CD4-positive, alpha-beta T cell (primary cell): ENCODE measurements around the gene ELL2. TPM values are rescaled to one million over a fixed set of nuclear protein-coding genes. Genes with fewer than 3 reads are reported as not detected.

Experiments used
- ATAC-seq: fragments of 200-7000 bp; cut with Tn5 transposase; one replicate; pipeline ENCODE4 v1.10.0; 2022; ENCODE audit warnings: mild to moderate bottlenecking; ENCODE audit not compliant: poor library complexity
- CTCF ChIA-PET: fragments of 350-600 bp; sonication (Branson Sonifier 250); formaldehyde crosslinking; loops from one replicate; lab custom pipeline; 2021; ENCODE audit warnings: antibody characterized with exemption, inconsistent platforms; lab: Charles Lee
- POLR2A ChIA-PET: fragments of 350-600 bp; sonication (Branson Sonifier 250); formaldehyde crosslinking; loops from one replicate; lab custom pipeline; 2021; ENCODE audit warnings: antibody characterized with exemption, inconsistent platforms; lab: Charles Lee
- DNase-seq, 14 experiments: peaks; one replicate each; pipeline ENCODE4 v3.0.0-alpha.2; 2013 to 2020; ENCODE audit warnings: mixed read lengths in 2 of 14
- H3K27ac ChIP-seq, 2 donors: one replicate each; pipeline versions ENCODE4 v1.5.1 to v1.7.0; 2013; ENCODE audit warnings: low read length in 2 of 2, low read depth in 1 of 2, mild to moderate bottlenecking in 1 of 2
- H3K27me3 ChIP-seq, 2 experiments: 1 replicate in 1 of 2; 2 replicates in 1 of 2; pipeline versions ENCODE4 v1.6.1 to v1.7.0; 2013; ENCODE audit warnings: low read length in 2 of 2, control low read depth in 1 of 2, mild to moderate bottlenecking in 1 of 2, moderate library complexity in 1 of 2; ENCODE audit not compliant: insufficient read depth in 2 of 2, control insufficient read depth in 1 of 2
- H3K36me3 ChIP-seq: one replicate; pipeline ENCODE4 v1.6.1; 2013; ENCODE audit warnings: low read length, control low read depth; ENCODE audit not compliant: insufficient read depth
- H3K4me1 ChIP-seq: one replicate; pipeline ENCODE4 v1.6.1; 2013; ENCODE audit warnings: low read length, control low read depth; ENCODE audit not compliant: insufficient read depth
- H3K4me3 ChIP-seq: one replicate; pipeline ENCODE4 v1.5.1; 2013; ENCODE audit warnings: mild to moderate bottlenecking, low read length, moderate library complexity
- H3K9me3 ChIP-seq, 2 experiments: 1 replicate in 1 of 2; 2 replicates in 1 of 2; pipeline versions ENCODE4 v1.6.1 to v1.7.0; 2013; ENCODE audit warnings: low read length in 2 of 2, mild to moderate bottlenecking in 2 of 2, control low read depth in 1 of 2, moderate library complexity in 1 of 2; ENCODE audit not compliant: control insufficient read depth in 1 of 2, insufficient read depth in 1 of 2
- H3K27ac Mint-ChIP-seq: one replicate; pipeline ENCODE4 v1.8.0; 2020; ENCODE audit warnings: mixed read lengths
- H3K27me3 Mint-ChIP-seq: one replicate; pipeline ENCODE4 v1.8.0; 2021; ENCODE audit warnings: mixed read lengths
- H3K36me3 Mint-ChIP-seq: one replicate; pipeline ENCODE4 v1.8.0; 2021; ENCODE audit warnings: low read depth, mixed read lengths
- H3K4me1 Mint-ChIP-seq: one replicate; pipeline ENCODE4 v1.8.0; 2021; ENCODE audit warnings: low read depth, mixed read lengths
- H3K4me3 Mint-ChIP-seq: one replicate; pipeline ENCODE4 v1.8.0; 2020; ENCODE audit warnings: mild to moderate bottlenecking, mixed read lengths
- H3K9me3 Mint-ChIP-seq: one replicate; pipeline ENCODE4 v1.8.0; 2020; ENCODE audit warnings: mixed read lengths
- intact Hi-C, 2 experiments: fragments of 100-400 bp; cut with DNase I in 1 of 2; cut with micrococcal nuclease in 1 of 2; formaldehyde crosslinking; loops; one replicate each; pipeline versions ENCODE4 v1.15.1 to v1.9.0; 2023 to 2025; cut with DNase I, micrococcal nuclease
- total RNA-seq, 174 experiments: library from RNA in 2 of 174; stranded (reverse) in 2 of 174; gene quantifications; one replicate each; pipeline ENCODE4 v1.2.3 and lab custom pipeline; 2021 to 2026
- TF ChIP-seq, protein P1 (sequence below): fragments of 200-600 bp; IDR thresholded peaks from one replicate; pipeline ENCODE4 v1.8.0; 2022; ENCODE audit warnings: antibody characterized with exemption, mild to moderate bottlenecking

The ELL2 gene
- total RNA-seq, 2 experiments from 2014 or later, result 93.5 to 98.1 TPM

DNA sequence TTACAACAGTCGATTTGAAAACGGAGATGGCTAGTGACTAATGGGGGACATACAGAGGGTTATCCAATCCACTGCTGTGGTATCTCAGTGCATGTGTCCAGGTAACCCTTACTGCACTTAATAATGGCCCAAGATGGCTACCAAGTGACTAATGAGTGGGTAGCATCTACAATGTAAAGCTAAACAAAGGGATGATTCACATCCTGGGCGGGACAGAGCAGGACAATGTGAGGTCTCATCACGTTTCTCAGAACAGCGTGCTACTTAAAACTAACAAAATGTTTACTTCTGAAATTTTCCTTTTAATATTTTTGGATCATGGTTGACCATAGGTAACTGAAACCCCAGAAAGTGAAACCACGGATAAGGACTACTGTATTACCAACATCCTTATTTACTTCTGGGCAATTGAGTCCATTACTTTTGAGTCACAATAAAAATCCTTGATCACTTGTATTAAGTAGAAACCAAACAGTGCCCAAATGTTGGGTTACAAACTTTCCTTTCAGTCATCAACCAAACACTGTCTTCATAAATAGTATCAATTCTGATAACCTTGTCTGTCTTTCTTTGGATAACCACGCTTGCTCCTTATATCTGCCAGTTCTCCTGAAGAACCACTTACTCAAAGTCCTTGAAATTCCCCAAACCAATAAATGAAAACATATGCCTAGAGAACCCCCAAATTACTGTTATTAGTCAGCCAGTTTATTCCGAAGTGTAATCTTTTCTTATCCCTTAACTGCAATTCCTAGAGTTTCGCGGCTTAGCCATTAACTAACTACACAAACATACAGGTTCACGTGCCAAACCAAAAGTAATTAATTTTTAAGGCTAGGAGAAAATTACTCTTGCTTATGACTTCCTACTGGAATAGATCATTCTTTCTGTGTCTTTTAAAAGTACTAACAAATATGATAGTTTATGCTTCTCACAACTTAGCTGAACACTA is 59.7 kb downstream of the ELL2 start:
- H3K9me3 Mint-ChIP-seq, result no peaks in the 10 kb centered on the region
- no peak overlapping the region for H3K27ac Mint-ChIP-seq
- no peaks in the 10 kb centered on the region for H3K27me3 Mint-ChIP-seq
- ChIA-PET POLR2A (no interaction called here), CTCF (no interaction called here)
- no peaks in the 10 kb centered on the region for H3K4me1 ChIP-seq
- no peaks in the 10 kb centered on the region for H3K9me3 ChIP-seq
- H3K4me1 Mint-ChIP-seq, result no peaks in the 10 kb centered on the region
- DNase-seq (peak in 2 of 14 experiments; percentile 22 to 39), ATAC-seq (no peak)
- no peak overlapping the region for H3K4me3 ChIP-seq
- no peak overlapping the region for H3K27ac ChIP-seq
- intact Hi-C loops, result loop anchor here in 1 of 2 experiments (5.0 kb wide), 1 partner anchor 40 kb away; no protein-coding TSS in a partner anchor
- H3K4me3 Mint-ChIP-seq, result peak overlapping the region; percentile 8
- peaks cover 14% of the 10 kb centered on the region for H3K36me3 ChIP-seq
- H3K27me3 ChIP-seq, result no peaks in the 10 kb centered on the region
- TF ChIP-seq, protein P1, sequence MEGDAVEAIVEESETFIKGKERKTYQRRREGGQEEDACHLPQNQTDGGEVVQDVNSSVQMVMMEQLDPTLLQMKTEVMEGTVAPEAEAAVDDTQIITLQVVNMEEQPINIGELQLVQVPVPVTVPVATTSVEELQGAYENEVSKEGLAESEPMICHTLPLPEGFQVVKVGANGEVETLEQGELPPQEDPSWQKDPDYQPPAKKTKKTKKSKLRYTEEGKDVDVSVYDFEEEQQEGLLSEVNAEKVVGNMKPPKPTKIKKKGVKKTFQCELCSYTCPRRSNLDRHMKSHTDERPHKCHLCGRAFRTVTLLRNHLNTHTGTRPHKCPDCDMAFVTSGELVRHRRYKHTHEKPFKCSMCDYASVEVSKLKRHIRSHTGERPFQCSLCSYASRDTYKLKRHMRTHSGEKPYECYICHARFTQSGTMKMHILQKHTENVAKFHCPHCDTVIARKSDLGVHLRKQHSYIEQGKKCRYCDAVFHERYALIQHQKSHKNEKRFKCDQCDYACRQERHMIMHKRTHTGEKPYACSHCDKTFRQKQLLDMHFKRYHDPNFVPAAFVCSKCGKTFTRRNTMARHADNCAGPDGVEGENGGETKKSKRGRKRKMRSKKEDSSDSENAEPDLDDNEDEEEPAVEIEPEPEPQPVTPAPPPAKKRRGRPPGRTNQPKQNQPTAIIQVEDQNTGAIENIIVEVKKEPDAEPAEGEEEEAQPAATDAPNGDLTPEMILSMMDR, result no peak
- H3K36me3 Mint-ChIP-seq, result peaks cover 38% of the 10 kb centered on the region

- Histone ChIP-seq H3K27ac (no peak overlapping the region), H3K36me3 (peaks cover 8% of the 10 kb centered on the region), H3K4me1 (no peaks in the 10 kb centered on the region), H3K27me3 (no peaks in the 10 kb centered on the region), H3K9me3 (no peaks in the 10 kb centered on the region), H3K4me3 (no peak overlapping the region)
- ATAC-seq (no peak), DNase-seq (no peak)
- H3K27ac Mint-ChIP-seq, result no peak overlapping the region
- TF ChIP-seq, protein P1, result no peak
- intact Hi-C loops, result loop anchor here in 1 of 2 experiments (5.0 kb wide), 1 partner anchor 38 kb away; no protein-coding TSS in a partner anchor
- H3K9me3 Mint-ChIP-seq, result no peaks in the 10 kb centered on the region
- ChIA-PET CTCF (no interaction called here), POLR2A (no interaction called here)
- no peaks in the 10 kb centered on the region for H3K4me1 Mint-ChIP-seq
- H3K36me3 Mint-ChIP-seq, result peaks cover 46% of the 10 kb centered on the region
- H3K4me3 Mint-ChIP-seq, result no peak overlapping the region
- no peaks in the 10 kb centered on the region for H3K27me3 Mint-ChIP-seq
These were observed 61.2 kb downstream of the ELL2 start for GRCh38 chr5:95900383-95900958.

DNA sequence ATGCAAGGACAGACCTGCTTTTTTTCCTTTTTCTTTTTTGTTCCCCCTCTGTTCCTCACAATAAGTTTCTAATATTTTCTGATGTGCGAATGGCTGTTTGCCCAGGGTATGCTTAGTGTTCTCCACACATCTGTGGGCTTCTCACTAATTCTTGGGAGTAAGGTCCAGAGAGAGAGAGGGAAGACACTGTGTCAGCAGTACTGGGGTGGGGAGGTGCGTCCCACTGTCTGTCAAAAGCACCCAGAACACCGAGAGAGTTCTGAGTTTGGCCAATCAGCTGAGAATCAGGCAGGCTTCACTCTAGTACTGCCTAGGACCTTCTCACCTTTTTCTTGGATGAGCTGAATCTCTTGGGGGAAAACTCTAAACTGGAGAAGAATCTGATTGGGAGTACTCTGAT is 61.8 kb downstream of the ELL2 start:
- POLR2A ChIA-PET, result no interaction called here
- intact Hi-C loops, result loop anchor here in 1 of 2 experiments (5.0 kb wide), 1 partner anchor 38 kb away; no protein-coding TSS in a partner anchor
- no peaks in the 10 kb centered on the region for H3K27me3 ChIP-seq
- Mint-ChIP-seq H3K27ac (no peak overlapping the region), H3K36me3 (peaks cover 51% of the 10 kb centered on the region), H3K27me3 (no peaks in the 10 kb centered on the region), H3K4me1 (no peaks in the 10 kb centered on the region), H3K4me3 (no peak overlapping the region), H3K9me3 (no peaks in the 10 kb centered on the region)
- CTCF ChIA-PET, result interaction anchor here (0.5 kb wide), 1 partner anchor 72 kb away, joined by 3 read pairs; no protein-coding TSS in a partner anchor
- ATAC-seq, result no peak
- no peaks in the 10 kb centered on the region for H3K9me3 ChIP-seq
- H3K36me3 ChIP-seq, result peaks cover 8% of the 10 kb centered on the region
- DNase-seq, result no peak
- TF ChIP-seq, protein P1, result no peak
- no peaks in the 10 kb centered on the region for H3K4me1 ChIP-seq
- no peak overlapping the region for H3K27ac ChIP-seq
- H3K4me3 ChIP-seq, result no peak overlapping the region
